ENCODE data around the gene DAZ1. TPM values are rescaled to one million over a fixed set of nuclear protein-coding genes. Genes with fewer than 3 reads are reported as not detected.

The DAZ1 gene, protein sequence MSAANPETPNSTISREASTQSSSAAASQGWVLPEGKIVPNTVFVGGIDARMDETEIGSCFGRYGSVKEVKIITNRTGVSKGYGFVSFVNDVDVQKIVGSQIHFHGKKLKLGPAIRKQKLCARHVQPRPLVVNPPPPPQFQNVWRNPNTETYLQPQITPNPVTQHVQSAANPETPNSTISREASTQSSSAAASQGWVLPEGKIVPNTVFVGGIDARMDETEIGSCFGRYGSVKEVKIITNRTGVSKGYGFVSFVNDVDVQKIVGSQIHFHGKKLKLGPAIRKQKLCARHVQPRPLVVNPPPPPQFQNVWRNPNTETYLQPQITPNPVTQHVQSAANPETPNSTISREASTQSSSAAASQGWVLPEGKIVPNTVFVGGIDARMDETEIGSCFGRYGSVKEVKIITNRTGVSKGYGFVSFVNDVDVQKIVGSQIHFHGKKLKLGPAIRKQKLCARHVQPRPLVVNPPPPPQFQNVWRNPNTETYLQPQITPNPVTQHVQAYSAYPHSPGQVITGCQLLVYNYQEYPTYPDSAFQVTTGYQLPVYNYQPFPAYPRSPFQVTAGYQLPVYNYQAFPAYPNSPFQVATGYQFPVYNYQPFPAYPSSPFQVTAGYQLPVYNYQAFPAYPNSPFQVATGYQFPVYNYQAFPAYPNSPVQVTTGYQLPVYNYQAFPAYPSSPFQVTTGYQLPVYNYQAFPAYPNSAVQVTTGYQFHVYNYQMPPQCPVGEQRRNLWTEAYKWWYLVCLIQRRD
- total RNA-seq (2022; extraction: Qiagen RNA extraction; ENCODE audit: low read depth) = not detected in 5 replicates

GRCh38 chrY:23198908-23199307, at the start of gene DAZ1:
DAZ1 (minus strand) TSS chrY:23199008; CDS start chrY:23198800, 208 bp downstream.

GRCh38 chrY:23219233-23219632, 20.4 kb upstream of the DAZ1 start, which contains the start of gene DAZ2:
DAZ2 (plus strand) TSS chrY:23219533; CDS start chrY:23219741, 208 bp downstream.

Other genes starting within 250 kb of the DAZ1 start
- gene BPY2, start 214.7 kb downstream of the DAZ1 start, total RNA-seq (2022; extraction: Qiagen RNA extraction; ENCODE audit: low read depth) = not detected in 5 replicates
- not detected in 5 replicates for gene DAZ2, start 20.5 kb upstream of the DAZ1 start, total RNA-seq (2022; extraction: Qiagen RNA extraction; ENCODE audit: low read depth)